HG02642 (cell line): ENCODE data around the gene UMOD.

Source experiments
- ATAC-seq: cut with Tn5 transposase; IDR thresholded peaks from one replicate; pipeline ENCODE4 v1.9.1; 2021; ENCODE audit warnings: mild to moderate bottlenecking; ENCODE audit not compliant: unreplicated experiment, poor library complexity

Gene UMOD

GRCh38 chr16:20307240-20307671, 45.3 kb downstream of the UMOD start:
- no peak for ATAC-seq

- ATAC-seq: no peak
Observed at GRCh38 chr16:20306401-20306800, 46.1 kb downstream of the UMOD start.

GRCh38 chr16:20303012-20303411, 49.5 kb downstream of the UMOD start:
- ATAC-seq: no peak

- no peak for ATAC-seq
Observed at GRCh38 chr16:20302389-20302788, 50.1 kb downstream of the UMOD start.

GRCh38 chr16:20301840-20302239, 50.7 kb downstream of the UMOD start:
- no peak for ATAC-seq

- no peak for ATAC-seq
Observed at GRCh38 chr16:20300312-20301097, 52.0 kb downstream of the UMOD start.

- ATAC-seq: no peak
Observed at GRCh38 chr16:20298452-20298851, 54.1 kb downstream of the UMOD start.

- no peak for ATAC-seq
Observed at GRCh38 chr16:20291208-20292206, 61.0 kb downstream of the UMOD start.

GRCh38 chr16:20289571-20289970, 62.9 kb downstream of the UMOD start:
- no peak for ATAC-seq

GRCh38 chr16:20285993-20286499, 66.5 kb downstream of the UMOD start:
- no peak for ATAC-seq
